Activated CD8-positive, alpha-beta memory T cell treated with anti-CD3 and anti-CD28 coated beads, Interleukin-2, amount 50 U/mL, for 1 hour (primary cell): Measurements from ENCODE around the gene CECR2.

Source experiments
- DNase-seq: peaks from one replicate; pipeline ENCODE4 v3.0.0-alpha.2; 2020; ENCODE audit errors: extremely low read depth

CECR2 gene

GRCh38 chr22:17606496-17606895 lies 237.2 kb downstream of the CECR2 start:
- DNase-seq = no peak
